OCI-LY3 (cell line): ENCODE data around the gene IL16.

Experiments used
- EZH2phosphoT487 ChIP-seq: fragments of 200-600 bp; shearing (Covaris generic); IDR thresholded peaks from 2 replicates; pipeline ENCODE4 v1.6.1; 2018; ENCODE audit warnings: antibody characterized with exemption, mixed run types, low read depth
- TF ChIP-seq, protein P1 (sequence below): fragments of 200-600, 300-600 bp; sonication (generic); IDR thresholded peaks from 2 replicates; pipeline ENCODE4 v1.5.1; 2014; ENCODE audit warnings: antibody characterized with exemption, low read length, low read depth

GRCh38 chr15:81282911-81283310 is 86.2 kb downstream of the IL16 start:
- TF ChIP-seq, protein P1, sequence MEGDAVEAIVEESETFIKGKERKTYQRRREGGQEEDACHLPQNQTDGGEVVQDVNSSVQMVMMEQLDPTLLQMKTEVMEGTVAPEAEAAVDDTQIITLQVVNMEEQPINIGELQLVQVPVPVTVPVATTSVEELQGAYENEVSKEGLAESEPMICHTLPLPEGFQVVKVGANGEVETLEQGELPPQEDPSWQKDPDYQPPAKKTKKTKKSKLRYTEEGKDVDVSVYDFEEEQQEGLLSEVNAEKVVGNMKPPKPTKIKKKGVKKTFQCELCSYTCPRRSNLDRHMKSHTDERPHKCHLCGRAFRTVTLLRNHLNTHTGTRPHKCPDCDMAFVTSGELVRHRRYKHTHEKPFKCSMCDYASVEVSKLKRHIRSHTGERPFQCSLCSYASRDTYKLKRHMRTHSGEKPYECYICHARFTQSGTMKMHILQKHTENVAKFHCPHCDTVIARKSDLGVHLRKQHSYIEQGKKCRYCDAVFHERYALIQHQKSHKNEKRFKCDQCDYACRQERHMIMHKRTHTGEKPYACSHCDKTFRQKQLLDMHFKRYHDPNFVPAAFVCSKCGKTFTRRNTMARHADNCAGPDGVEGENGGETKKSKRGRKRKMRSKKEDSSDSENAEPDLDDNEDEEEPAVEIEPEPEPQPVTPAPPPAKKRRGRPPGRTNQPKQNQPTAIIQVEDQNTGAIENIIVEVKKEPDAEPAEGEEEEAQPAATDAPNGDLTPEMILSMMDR, result no peak
- no peak for TF ChIP-seq EZH2phosphoT487
